T-helper 17 cell (primary cell): ENCODE data around the gene PCK2. TPM values are rescaled to one million over a fixed set of nuclear protein-coding genes. Genes with fewer than 3 reads are reported as not detected.

Experiments
- ATAC-seq: fragments of 150-1000 bp; cut with Tn5 transposase; 2 replicates; pipeline ENCODE4 v1.10.0; 2021; ENCODE audit warnings: mild to moderate bottlenecking, moderate library complexity
- DNase-seq, 3 donors: peaks; one replicate each; pipeline versions ENCODE4 v3.0.0 to v3.0.0-alpha.2; 2020 to 2021
- H3K9me3 ChIP-seq: one replicate; pipeline ENCODE4 v1.7.0; 2013; ENCODE audit warnings: low read length, mild to moderate bottlenecking; ENCODE audit not compliant: control insufficient read depth, poor library complexity, severe bottlenecking
- H3K27ac Mint-ChIP-seq: one replicate; pipeline ENCODE4 v1.8.0; 2022; ENCODE audit warnings: mild to moderate bottlenecking, moderate library complexity, mixed read lengths
- H3K27me3 Mint-ChIP-seq: one replicate; pipeline ENCODE4 v1.8.0; 2022; ENCODE audit warnings: mixed read lengths
- H3K36me3 Mint-ChIP-seq: one replicate; pipeline ENCODE4 v1.8.0; 2022; ENCODE audit warnings: low read depth, mixed read lengths
- H3K4me1 Mint-ChIP-seq: one replicate; pipeline ENCODE4 v1.8.0; 2022; ENCODE audit warnings: mild to moderate bottlenecking, mixed read lengths
- H3K4me3 Mint-ChIP-seq: one replicate; pipeline ENCODE4 v1.8.0; 2022; ENCODE audit warnings: mild to moderate bottlenecking, moderate library complexity, mixed read lengths
- total RNA-seq, 4 donors: library from RNA in 2 of 4; stranded (reverse) in 2 of 4; gene quantifications; one replicate each; pipeline ENCODE4 v1.2.3 and lab custom pipeline; 2022 to 2026

PCK2 gene
- total RNA-seq, 2 donors from 2014 or later, result 14.2 to 15.5 TPM

GRCh38 chr14:24127673-24128072 lies 33.6 kb downstream of the PCK2 start:
- Mint-ChIP-seq H3K27ac (no peak overlapping the region), H3K4me3 (no peak overlapping the region), H3K36me3 (peaks cover 2% of the 10 kb centered on the region), H3K4me1 (peaks cover 13% of the 10 kb centered on the region), H3K27me3 (no peaks in the 10 kb centered on the region)
- DNase-seq, result no peak
- ATAC-seq, result no peak
- no peaks in the 10 kb centered on the region for H3K9me3 ChIP-seq

- no peaks in the 10 kb centered on the region for H3K9me3 ChIP-seq
- Mint-ChIP-seq H3K27me3 (no peaks in the 10 kb centered on the region), H3K27ac (no peak overlapping the region), H3K4me3 (no peak overlapping the region), H3K36me3 (peaks cover 2% of the 10 kb centered on the region), H3K4me1 (peaks cover 16% of the 10 kb centered on the region)
- ATAC-seq, result no peak
- no peak for DNase-seq
Observed at GRCh38 chr14:24129410-24129998, 35.4 kb downstream of the PCK2 start.

GRCh38 chr14:24130380-24130716 lies 36.2 kb downstream of the PCK2 start, which contains the start of gene FITM1:
FITM1 (plus strand) TSS chr14:24130659; CDS start chr14:24131564, 905 bp downstream.
- DNase-seq, result no peak
- H3K9me3 ChIP-seq, result no peaks in the 10 kb centered on the region
- Mint-ChIP-seq H3K4me1 (peaks cover 17% of the 10 kb centered on the region), H3K27ac (peak within 1 kb of the TSS; percentile 67), H3K36me3 (peaks cover 2% of the 10 kb centered on the region), H3K4me3 (no peak within 1 kb of the TSS), H3K27me3 (no peaks in the 10 kb centered on the region)
- no peak for ATAC-seq

DNA sequence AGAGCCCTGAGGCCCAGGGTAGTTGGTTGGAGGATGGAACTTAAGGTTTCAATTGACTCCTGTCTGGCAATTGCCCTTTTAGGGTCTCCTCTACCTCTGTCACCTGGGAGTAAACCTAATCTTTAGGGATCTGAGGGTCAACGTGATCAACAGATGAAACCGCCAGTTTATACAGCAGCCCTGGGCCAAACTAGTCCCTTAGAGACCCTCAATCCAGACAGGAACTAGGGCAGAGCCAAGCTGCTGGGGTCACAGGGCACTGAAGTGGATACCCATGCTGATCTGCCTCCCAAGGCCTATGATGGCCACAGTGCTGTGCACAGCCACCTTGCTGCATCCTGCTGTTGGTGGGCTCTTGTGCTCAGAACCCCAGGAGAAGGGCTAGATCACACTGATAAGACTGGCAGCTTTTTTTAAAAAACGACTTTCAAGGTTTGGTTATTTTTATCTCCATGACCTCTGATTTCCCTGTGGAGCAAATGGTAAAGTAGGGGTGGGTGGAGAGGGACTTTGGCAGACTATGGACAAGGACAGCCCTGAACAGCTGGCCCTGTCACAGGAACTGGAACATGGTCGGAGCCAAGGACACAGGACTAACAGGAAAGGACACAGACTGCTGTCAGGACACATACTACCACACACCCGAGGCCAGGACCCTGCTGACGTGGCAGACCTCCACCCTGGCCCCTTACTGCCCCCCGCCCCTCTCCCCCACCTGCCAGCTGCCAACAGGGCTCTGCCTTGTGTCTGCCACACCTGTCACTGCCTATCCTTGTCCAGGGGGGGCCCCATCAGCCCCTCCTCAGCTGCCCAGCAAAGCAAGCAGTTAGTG lies 36.8 kb downstream of the PCK2 start:
- Mint-ChIP-seq H3K4me1 (peaks cover 20% of the 10 kb centered on the region), H3K27me3 (no peaks in the 10 kb centered on the region), H3K27ac (peak overlapping the region; percentile 67), H3K4me3 (no peak overlapping the region), H3K36me3 (peaks cover 2% of the 10 kb centered on the region)
- ATAC-seq (no peak), DNase-seq (no peak)
- H3K9me3 ChIP-seq, result no peaks in the 10 kb centered on the region

DNA sequence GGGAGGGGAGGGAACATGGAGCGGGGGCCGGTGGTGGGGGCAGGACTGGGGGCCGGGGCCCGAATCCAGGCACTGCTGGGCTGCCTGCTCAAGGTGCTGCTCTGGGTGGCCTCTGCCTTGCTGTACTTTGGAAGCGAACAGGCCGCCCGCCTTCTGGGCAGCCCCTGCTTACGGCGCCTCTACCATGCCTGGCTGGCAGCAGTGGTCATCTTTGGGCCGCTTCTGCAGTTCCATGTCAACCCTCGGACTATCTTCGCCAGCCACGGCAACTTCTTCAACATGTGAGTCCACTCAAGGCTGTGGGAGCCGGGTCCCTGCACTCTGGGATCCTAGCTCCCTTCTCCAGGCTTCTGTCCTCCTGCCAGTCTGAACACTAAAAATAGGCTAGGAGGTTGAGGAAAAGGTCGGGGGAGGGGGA lies 37.4 kb downstream of the PCK2 start:
- DNase-seq (no peak), ATAC-seq (no peak)
- no peaks in the 10 kb centered on the region for H3K9me3 ChIP-seq
- Mint-ChIP-seq H3K27me3 (no peaks in the 10 kb centered on the region), H3K4me1 (peaks cover 22% of the 10 kb centered on the region), H3K27ac (no peak overlapping the region), H3K4me3 (peak overlapping the region; percentile 58), H3K36me3 (peaks cover 2% of the 10 kb centered on the region)

DNA sequence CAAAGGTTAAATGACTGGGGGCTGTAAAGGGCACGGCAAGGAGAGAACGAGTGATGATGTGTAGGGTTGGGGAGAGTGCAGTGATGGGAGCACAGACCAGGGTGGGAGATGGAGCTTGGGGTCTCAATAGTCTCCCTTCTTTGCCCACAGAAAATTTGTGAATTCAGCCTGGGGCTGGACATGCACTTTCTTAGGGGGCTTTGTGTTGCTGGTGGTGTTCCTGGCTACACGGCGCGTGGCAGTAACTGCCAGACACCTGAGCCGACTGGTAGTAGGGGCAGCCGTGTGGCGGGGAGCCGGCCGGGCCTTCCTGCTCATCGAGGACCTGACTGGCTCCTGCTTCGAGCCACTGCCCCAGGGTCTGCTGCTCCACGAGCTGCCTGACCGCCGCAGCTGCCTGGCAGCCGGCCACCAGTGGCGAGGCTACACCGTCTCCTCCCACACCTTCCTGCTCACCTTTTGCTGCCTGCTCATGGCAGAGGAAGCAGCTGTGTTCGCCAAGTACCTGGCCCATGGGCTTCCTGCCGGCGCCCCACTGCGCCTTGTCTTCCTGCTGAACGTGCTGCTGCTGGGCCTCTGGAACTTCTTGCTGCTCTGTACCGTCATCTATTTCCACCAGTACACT lies 38.1 kb downstream of the PCK2 start:
- H3K4me1 Mint-ChIP-seq, result peaks cover 28% of the 10 kb centered on the region
- ATAC-seq, result no peak
- no peaks in the 10 kb centered on the region for H3K27me3 Mint-ChIP-seq
- no peak for DNase-seq
- peak overlapping the region; percentile 85 for H3K27ac Mint-ChIP-seq
- H3K4me3 Mint-ChIP-seq, result peak overlapping the region; percentile 70
- H3K9me3 ChIP-seq, result no peaks in the 10 kb centered on the region
- peaks cover 2% of the 10 kb centered on the region for H3K36me3 Mint-ChIP-seq

GRCh38 chr14:24132976-24133375 lies 38.9 kb downstream of the PCK2 start:
- ATAC-seq (no peak), DNase-seq (no peak)
- no peaks in the 10 kb centered on the region for H3K27me3 Mint-ChIP-seq
- H3K27ac Mint-ChIP-seq, result peak overlapping the region; percentile 85
- H3K36me3 Mint-ChIP-seq, result peaks cover 2% of the 10 kb centered on the region
- H3K4me3 Mint-ChIP-seq, result peak overlapping the region; percentile 70
- no peaks in the 10 kb centered on the region for H3K9me3 ChIP-seq
- peaks cover 30% of the 10 kb centered on the region for H3K4me1 Mint-ChIP-seq

DNA sequence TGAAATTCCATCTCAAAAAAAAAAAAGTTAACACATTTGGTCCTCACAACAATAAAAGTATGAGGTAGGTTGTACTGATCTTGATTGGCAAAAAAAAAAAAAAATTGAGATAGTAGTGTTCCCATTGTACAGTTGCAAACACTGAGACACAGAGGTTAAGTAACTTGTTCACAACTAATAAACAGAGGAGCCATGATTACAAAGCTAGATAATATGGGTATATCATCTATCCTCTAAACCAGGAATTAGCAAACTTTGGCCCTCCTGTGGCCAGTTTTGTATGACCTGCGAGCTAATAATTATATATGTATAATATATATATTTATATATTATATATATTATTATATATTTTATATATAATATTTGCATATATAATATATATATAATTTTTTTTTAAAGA lies 39.6 kb downstream of the PCK2 start:
- peak overlapping the region; percentile 85 for H3K27ac Mint-ChIP-seq
- no peak for ATAC-seq
- DNase-seq, result no peak
- no peaks in the 10 kb centered on the region for H3K27me3 Mint-ChIP-seq
- peaks cover 33% of the 10 kb centered on the region for H3K4me1 Mint-ChIP-seq
- peaks cover 2% of the 10 kb centered on the region for H3K36me3 Mint-ChIP-seq
- H3K9me3 ChIP-seq, result no peaks in the 10 kb centered on the region
- no peak overlapping the region for H3K4me3 Mint-ChIP-seq

DNA sequence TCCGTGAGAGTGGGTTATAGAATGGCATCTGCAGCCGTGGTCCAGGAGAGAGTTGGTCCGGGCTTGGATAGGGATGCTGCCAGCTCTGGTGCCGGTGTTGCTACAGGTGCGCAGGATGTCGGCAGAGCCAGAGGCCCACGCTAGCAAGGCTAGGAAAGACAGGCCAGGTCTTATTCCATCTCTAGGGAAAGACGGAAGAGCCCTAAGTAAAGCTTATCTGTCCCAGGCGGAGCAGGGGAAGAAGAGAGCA lies 41.4 kb downstream of the PCK2 start:
- H3K9me3 ChIP-seq, result no peaks in the 10 kb centered on the region
- H3K36me3 Mint-ChIP-seq, result peaks cover under 1% of the 10 kb centered on the region
- peak overlapping the region; percentile 86 for H3K27ac Mint-ChIP-seq
- ATAC-seq (no peak), DNase-seq (no peak)
- H3K4me1 Mint-ChIP-seq, result peaks cover 41% of the 10 kb centered on the region
- H3K4me3 Mint-ChIP-seq, result peak overlapping the region; percentile 95
- no peaks in the 10 kb centered on the region for H3K27me3 Mint-ChIP-seq

GRCh38 chr14:24135834-24136683 lies 41.9 kb downstream of the PCK2 start, which contains the start of gene PSME1:
PSME1 (plus strand) TSS chr14:24136194; CDS start chr14:24136263, 69 bp downstream.
- Mint-ChIP-seq H3K27me3 (no peaks in the 10 kb centered on the region), H3K36me3 (no peaks in the 10 kb centered on the region)

DNA sequence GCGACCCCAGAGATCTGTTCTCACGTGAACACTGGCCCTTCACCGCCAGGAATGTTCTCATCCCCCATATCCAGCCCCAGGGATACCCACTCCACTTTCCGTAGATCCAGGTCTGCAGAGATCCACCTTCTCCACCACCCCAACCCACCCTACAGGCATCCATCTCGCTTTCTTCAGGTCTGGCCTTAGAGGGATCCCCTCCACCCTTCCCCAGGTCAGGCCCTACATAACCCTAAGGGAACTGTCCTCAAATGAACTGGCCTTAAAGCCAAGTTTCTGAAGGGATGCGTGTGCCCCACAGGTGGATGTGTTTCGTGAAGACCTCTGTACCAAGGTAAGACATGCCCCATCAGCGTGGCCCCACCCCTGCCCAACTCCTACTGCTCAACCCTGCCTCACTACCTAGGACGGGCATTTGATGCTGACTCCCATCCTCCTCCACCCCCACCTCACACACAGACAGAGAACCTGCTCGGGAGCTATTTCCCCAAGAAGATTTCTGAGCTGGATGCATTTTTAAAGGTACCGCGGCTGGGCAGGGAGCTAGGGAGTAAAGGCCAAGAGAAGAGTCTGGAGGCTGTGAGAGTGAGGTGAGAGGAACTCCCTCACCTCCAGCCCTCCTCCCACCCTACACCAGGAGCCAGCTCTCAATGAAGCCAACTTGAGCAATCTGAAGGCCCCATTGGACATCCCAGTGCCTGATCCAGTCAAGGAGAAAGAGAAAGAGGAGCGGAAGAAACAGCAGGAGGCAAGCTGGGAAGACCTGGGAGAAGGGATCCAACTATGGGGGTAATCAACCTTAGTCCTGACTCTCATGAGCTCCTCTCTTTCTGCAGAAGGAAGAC lies 42.8 kb downstream of the PCK2 start:
- Mint-ChIP-seq H3K36me3 (no peaks in the 10 kb centered on the region), H3K4me1 (peaks cover 44% of the 10 kb centered on the region), H3K27me3 (no peaks in the 10 kb centered on the region), H3K27ac (peak overlapping the region; percentile 88), H3K4me3 (peak overlapping the region; percentile 95)
- ATAC-seq, result no peak
- no peaks in the 10 kb centered on the region for H3K9me3 ChIP-seq
- no peak for DNase-seq

More at GRCh38 chr14:24135834-24136683, 41.9 kb downstream of the PCK2 start, which contains the start of gene PSME1:
- Mint-ChIP-seq H3K27ac (peak within 1 kb of the TSS; percentile 88), H3K4me1 (peaks cover 44% of the 10 kb centered on the region), H3K4me3 (peak within 1 kb of the TSS; percentile 95)
- peak; percentile 98 for ATAC-seq
- DNase-seq, result peak; percentile 91 to 94 (median 94)
- no peaks in the 10 kb centered on the region for H3K9me3 ChIP-seq
